ENCODE results near the gene DIPK1B. TPM values are rescaled to one million over a fixed set of nuclear protein-coding genes. Genes with fewer than 3 reads are reported as not detected.

The DIPK1B gene
- polyA plus RNA-seq, 3 donors, result 0.10 TPM; not detected in 2

DNA sequence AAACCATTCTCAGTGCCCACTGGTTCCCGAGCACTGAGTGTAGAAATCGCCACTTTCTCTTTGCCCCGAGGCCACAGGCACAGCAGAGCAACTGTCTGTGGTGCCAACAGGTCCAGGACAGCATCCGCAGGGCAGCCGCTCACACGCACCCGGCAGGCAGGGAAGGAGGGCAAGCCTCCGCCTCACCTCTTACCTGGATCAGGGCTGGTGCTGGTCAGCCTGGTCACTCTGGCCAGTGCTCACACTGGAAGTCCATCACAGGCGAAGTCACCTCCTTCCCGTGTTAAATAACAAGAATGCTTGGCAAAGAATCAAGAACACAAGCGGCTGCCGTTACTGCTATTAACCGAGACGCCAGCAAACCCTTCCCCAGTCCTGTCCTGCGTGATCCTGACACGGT lies 13.7 kb downstream of the DIPK1B start:
- Histone ChIP-seq H3K36me3 (replicated peaks in 1 of 2; ENCODE audit: control insufficient read depth in 1 of 2, insufficient read depth in 2 of 2, low read length in 2 of 2) (peaks cover 43 to 48% of the 10 kb centered on the region in 2 donors), H3K4me1 (ENCODE audit: control insufficient read depth in 1 of 2, insufficient read depth in 2 of 2, low read length in 2 of 2) (peaks cover 26 to 38% of the 10 kb centered on the region in 2 donors), H3K79me2 (ENCODE audit: insufficient read depth, low read length) (peaks cover 58% of the 10 kb centered on the region), H2AFZ (ENCODE audit: insufficient read depth, low read depth, low read length, poor library complexity, severe bottlenecking) (no peak overlapping the region), H4K20me1 (ENCODE audit: insufficient read depth, low read length) (peaks cover 68% of the 10 kb centered on the region), H3K27ac (ENCODE audit: low read depth in 1 of 2, low read length in 2 of 2) (peak overlapping the region in 1 of 2 donors; percentile 87), H3K9me3 (replicated peaks in 1 of 2; ENCODE audit: control insufficient read depth in 1 of 2, insufficient read depth in 1 of 2, low read length in 2 of 2) (no peaks in the 10 kb centered on the region), H3K27me3 (ENCODE audit: control insufficient read depth in 2 of 2, insufficient read depth in 2 of 2, low read length in 2 of 2) (peaks cover 0 to 9% of the 10 kb centered on the region in 2 donors), H3K4me2 (replicated peaks; ENCODE audit: extremely low read depth, low read length, poor library complexity, severe bottlenecking) (peak overlapping the region; percentile 85), H3K4me3 (replicated peaks in 1 of 3; ENCODE audit: low read depth in 2 of 3, low read length in 3 of 3) (peak overlapping the region in 1 of 3 experiments; percentile 89), H3K9ac (ENCODE audit: insufficient read depth, low read length, poor library complexity, severe bottlenecking) (peak overlapping the region; percentile 5)
- no peaks in the 10 kb centered on the region for H3K9me3 Mint-ChIP-seq
- H3K4me1 Mint-ChIP-seq, result peaks cover 35% of the 10 kb centered on the region
- DNase-seq, result no peak
- intact Hi-C loops (cut with micrococcal nuclease), result loop anchor here (5.0 to 10.0 kb wide), 2 partner anchors 39 to 241 kb away; partner anchors contain the start of genes AGPAT2 (in 2 of the 2) and SEC16A (in 1 of the 2)
- peaks cover 6 to 12% (median 8%) of the 10 kb centered on the region in 3 donors for H3K27me3 Mint-ChIP-seq (ENCODE audit: low read depth in 3 of 3)
- H3K36me3 Mint-ChIP-seq, result peaks cover 30 to 44% of the 10 kb centered on the region in 2 donors
- WGBS (ENCODE audit: insufficient coverage), result 84% methylated on average over 16 of the region's 16 CpGs
- TF ChIP-seq, protein P1, sequence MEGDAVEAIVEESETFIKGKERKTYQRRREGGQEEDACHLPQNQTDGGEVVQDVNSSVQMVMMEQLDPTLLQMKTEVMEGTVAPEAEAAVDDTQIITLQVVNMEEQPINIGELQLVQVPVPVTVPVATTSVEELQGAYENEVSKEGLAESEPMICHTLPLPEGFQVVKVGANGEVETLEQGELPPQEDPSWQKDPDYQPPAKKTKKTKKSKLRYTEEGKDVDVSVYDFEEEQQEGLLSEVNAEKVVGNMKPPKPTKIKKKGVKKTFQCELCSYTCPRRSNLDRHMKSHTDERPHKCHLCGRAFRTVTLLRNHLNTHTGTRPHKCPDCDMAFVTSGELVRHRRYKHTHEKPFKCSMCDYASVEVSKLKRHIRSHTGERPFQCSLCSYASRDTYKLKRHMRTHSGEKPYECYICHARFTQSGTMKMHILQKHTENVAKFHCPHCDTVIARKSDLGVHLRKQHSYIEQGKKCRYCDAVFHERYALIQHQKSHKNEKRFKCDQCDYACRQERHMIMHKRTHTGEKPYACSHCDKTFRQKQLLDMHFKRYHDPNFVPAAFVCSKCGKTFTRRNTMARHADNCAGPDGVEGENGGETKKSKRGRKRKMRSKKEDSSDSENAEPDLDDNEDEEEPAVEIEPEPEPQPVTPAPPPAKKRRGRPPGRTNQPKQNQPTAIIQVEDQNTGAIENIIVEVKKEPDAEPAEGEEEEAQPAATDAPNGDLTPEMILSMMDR (IDR thresholded peaks at IDR 0.05), result no peak
- H3K27ac Mint-ChIP-seq, result peak overlapping the region in 6 of 7 donors; percentile 13 to 96 (median 83)
- H3K4me3 Mint-ChIP-seq, result peak overlapping the region; percentile 96 to 97

DNA sequence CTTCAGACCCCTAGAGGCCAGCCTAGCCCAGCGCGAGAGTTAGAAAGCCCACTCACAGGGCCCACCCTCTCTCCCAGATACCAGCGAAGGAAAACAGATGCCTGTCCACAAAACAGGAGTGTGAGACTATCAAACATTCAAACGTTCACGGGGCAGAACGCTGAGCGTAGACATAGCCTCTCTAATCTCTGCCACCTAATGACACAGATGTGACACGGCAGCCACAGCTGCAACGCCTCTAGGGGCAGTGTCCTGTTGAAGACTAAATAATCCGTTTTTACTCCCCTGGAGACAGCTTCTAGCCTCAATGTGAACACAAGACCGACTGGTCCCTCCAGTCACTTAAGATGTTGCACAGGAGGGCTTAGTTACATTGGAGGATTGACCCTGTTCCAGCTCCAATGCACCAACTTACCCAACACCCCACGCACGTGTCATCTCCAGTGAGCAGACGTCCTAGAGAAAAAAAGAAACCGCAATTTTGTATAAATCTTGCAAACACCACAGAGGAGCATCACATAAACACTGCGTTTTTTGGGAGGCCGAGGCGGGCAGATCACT lies 14.3 kb downstream of the DIPK1B start:
- H3K36me3 Mint-ChIP-seq, result peaks cover 27 to 41% of the 10 kb centered on the region in 2 donors
- 15% methylated on average over 12 of the region's 18 CpGs for WGBS (ENCODE audit: insufficient coverage)
- Histone ChIP-seq H3K4me1 (ENCODE audit: control insufficient read depth in 1 of 2, insufficient read depth in 2 of 2, low read length in 2 of 2) (peaks cover 26 to 38% of the 10 kb centered on the region in 2 donors), H3K79me2 (ENCODE audit: insufficient read depth, low read length) (peaks cover 58% of the 10 kb centered on the region), H3K9me3 (replicated peaks in 1 of 2; ENCODE audit: control insufficient read depth in 1 of 2, insufficient read depth in 1 of 2, low read length in 2 of 2) (no peaks in the 10 kb centered on the region), H3K27me3 (ENCODE audit: control insufficient read depth in 2 of 2, insufficient read depth in 2 of 2, low read length in 2 of 2) (peaks cover 0 to 9% of the 10 kb centered on the region in 2 donors), H4K20me1 (ENCODE audit: insufficient read depth, low read length) (peaks cover 62% of the 10 kb centered on the region), H3K36me3 (replicated peaks in 1 of 2; ENCODE audit: control insufficient read depth in 1 of 2, insufficient read depth in 2 of 2, low read length in 2 of 2) (peaks cover 37 to 48% of the 10 kb centered on the region in 2 donors), H3K27ac (ENCODE audit: low read depth in 1 of 2, low read length in 2 of 2) (peak overlapping the region in 1 of 2 donors; percentile 87), H3K4me2 (replicated peaks; ENCODE audit: extremely low read depth, low read length, poor library complexity, severe bottlenecking) (peak overlapping the region; percentile 85), H2AFZ (ENCODE audit: insufficient read depth, low read depth, low read length, poor library complexity, severe bottlenecking) (no peak overlapping the region), H3K9ac (ENCODE audit: insufficient read depth, low read length, poor library complexity, severe bottlenecking) (peak overlapping the region; percentile 85), H3K4me3 (replicated peaks in 1 of 3; ENCODE audit: low read depth in 2 of 3, low read length in 3 of 3) (peak overlapping the region; percentile 80 to 89 (median 85))
- no peaks in the 10 kb centered on the region for H3K9me3 Mint-ChIP-seq
- H3K27ac Mint-ChIP-seq, result peak overlapping the region; percentile 72 to 96 (median 85)
- H3K4me1 Mint-ChIP-seq, result peaks cover 33% of the 10 kb centered on the region
- intact Hi-C loops (cut with micrococcal nuclease), result loop anchor here (5.0 to 10.0 kb wide), 2 partner anchors 39 to 242 kb away; partner anchors contain the start of genes AGPAT2 (in 2 of the 2) and SEC16A (in 1 of the 2)
- peak; percentile 39 to 42 (median 41) for DNase-seq
- peaks cover 6 to 12% (median 8%) of the 10 kb centered on the region in 3 donors for H3K27me3 Mint-ChIP-seq (ENCODE audit: low read depth in 3 of 3)
- peak overlapping the region; percentile 96 to 97 for H3K4me3 Mint-ChIP-seq
- TF ChIP-seq, protein P1 (IDR thresholded peaks at IDR 0.05), result peak; percentile 71

All from CD14-positive monocyte (primary cell).